LNCAP (cell line): ENCODE data around the gene FAM162A.

Source experiments
- CTCF ChIP-seq: fragments of 450-650 bp; IDR thresholded peaks from 2 replicates; pipeline ENCODE4 v1.5.1; 2017; ENCODE audit warnings: mild to moderate bottlenecking

FAM162A gene

GRCh38 chr3:122398920-122399319 lies 14.9 kb downstream of the FAM162A start:
- TF ChIP-seq CTCF: no peak

GRCh38 chr3:122403489-122403888 lies 19.5 kb downstream of the FAM162A start:
- no peak for TF ChIP-seq CTCF

GRCh38 chr3:122405015-122405414 lies 21.0 kb downstream of the FAM162A start:
- no peak for TF ChIP-seq CTCF

GRCh38 chr3:122406198-122406597 lies 22.2 kb downstream of the FAM162A start:
- no peak for TF ChIP-seq CTCF

- no peak for TF ChIP-seq CTCF
Observed at GRCh38 chr3:122407946-122408345, 24.0 kb downstream of the FAM162A start.

GRCh38 chr3:122409446-122409845 lies 25.5 kb downstream of the FAM162A start:
- no peak for TF ChIP-seq CTCF

GRCh38 chr3:122410111-122410510 lies 26.1 kb downstream of the FAM162A start:
- TF ChIP-seq CTCF: no peak

GRCh38 chr3:122410639-122411038 lies 26.7 kb downstream of the FAM162A start:
- TF ChIP-seq CTCF: no peak
